Superior temporal gyrus (tissue), 1 donor: ENCODE data around the gene ABHD17B.

Source experiments
- DNase-seq: peaks from one replicate; pipeline ENCODE4 v3.0.0-alpha.2; 2016; ENCODE audit errors: extremely low spot score

Gene ABHD17B

GRCh38 chr9:71878327-71879274 lies 32.4 kb downstream of the ABHD17B start:
- DNase-seq, result no peak

GRCh38 chr9:71876829-71877228 lies 34.2 kb downstream of the ABHD17B start:
- no peak for DNase-seq

GRCh38 chr9:71876106-71876505 lies 34.9 kb downstream of the ABHD17B start:
- DNase-seq, result no peak

- no peak for DNase-seq
Measured at GRCh38 chr9:71875345-71875744, 35.6 kb downstream of the ABHD17B start.

GRCh38 chr9:71863631-71864030 lies 47.4 kb downstream of the ABHD17B start:
- no peak for DNase-seq

- DNase-seq, result no peak
Measured at GRCh38 chr9:71861618-71862017, 49.4 kb downstream of the ABHD17B start.

- DNase-seq, result no peak
Measured at GRCh38 chr9:71859939-71860338, 51.1 kb downstream of the ABHD17B start.

- DNase-seq, result peak; percentile 39
Measured at GRCh38 chr9:71858812-71859211, 52.2 kb downstream of the ABHD17B start.

GRCh38 chr9:71858102-71858798 lies 52.7 kb downstream of the ABHD17B start:
- no peak for DNase-seq

GRCh38 chr9:71857159-71857558 lies 53.8 kb downstream of the ABHD17B start:
- no peak for DNase-seq

GRCh38 chr9:71854811-71855210 lies 56.2 kb downstream of the ABHD17B start:
- DNase-seq, result no peak

- DNase-seq, result no peak
Measured at GRCh38 chr9:71853084-71853483, 57.9 kb downstream of the ABHD17B start.

GRCh38 chr9:71850996-71851395 lies 60.0 kb downstream of the ABHD17B start:
- DNase-seq, result no peak

- no peak for DNase-seq
Measured at GRCh38 chr9:71847892-71848291, 63.1 kb downstream of the ABHD17B start.

- no peak for DNase-seq
Measured at GRCh38 chr9:71844808-71845207, 66.2 kb downstream of the ABHD17B start.

GRCh38 chr9:71839668-71840067 lies 71.3 kb downstream of the ABHD17B start:
- no peak for DNase-seq

- no peak for DNase-seq
Measured at GRCh38 chr9:71835596-71835995, 75.4 kb downstream of the ABHD17B start.

GRCh38 chr9:71830929-71831328 lies 80.1 kb downstream of the ABHD17B start:
- DNase-seq, result no peak

GRCh38 chr9:71830153-71830552 lies 80.8 kb downstream of the ABHD17B start:
- DNase-seq, result peak; percentile 98

- DNase-seq, result no peak
Measured at GRCh38 chr9:71826279-71826678, 84.7 kb downstream of the ABHD17B start.

- DNase-seq, result no peak
Measured at GRCh38 chr9:71824257-71824656, 86.7 kb downstream of the ABHD17B start.

- no peak for DNase-seq
Measured at GRCh38 chr9:71822935-71823334, 88.1 kb downstream of the ABHD17B start.

- no peak for DNase-seq
Measured at GRCh38 chr9:71822456-71822855, 88.5 kb downstream of the ABHD17B start.
